HepG2 (cell line): ENCODE results near the gene MEGF11. TPM values are rescaled to one million over a fixed set of nuclear protein-coding genes. Genes with fewer than 3 reads are reported as not detected.

Experiments
- ATAC-seq: fragments of 200-7000 bp; cut with Tn5 transposase; 3 replicates; pipeline ENCODE4 v1.9.1; 2020; ENCODE audit warnings: mild to moderate bottlenecking, moderate library complexity
- BruUV-seq: library from RNA; stranded (reverse); fragments of 400-500 nt; replicated peaks from 2 replicates; lab custom pipeline; 2021; lab: Mats Ljungman, UMichigan
- CTCF ChIA-PET: fragments of 300-600 bp; formaldehyde crosslinking; extraction: SDS; loops from one replicate; lab custom pipeline; 2021; ENCODE audit warnings: low total read pairs, inconsistent platforms, low intra/inter-chr PET ratio; lab: Yijun Ruan, JAX
- POLR2A ChIA-PET: fragments of 350-600 bp; sonication (Branson Sonifier 250); formaldehyde crosslinking; loops from one replicate; lab custom pipeline; 2020; ENCODE audit warnings: antibody characterized with exemption, inconsistent platforms; lab: Yijun Ruan, JAX
- DNase-seq: peaks from one replicate; pipeline ENCODE4 v3.0.0-alpha.2; 2015; ENCODE audit warnings: low spot score
- FAIRE-seq: peaks from 3 replicates; lab custom pipeline; 2011; peaks lifted over from hg19 to GRCh38; lab: Jason Lieb, UNC
- H2AFZ ChIP-seq: one replicate; pipeline ENCODE4 v1.6.1; 2011; ENCODE audit warnings: low read length, inconsistent platforms
- H3K27ac ChIP-seq: fragments of 300-600 bp; 3 replicates; pipeline ENCODE4 v1.8.0; 2011; ENCODE audit warnings: mixed run types, mild to moderate bottlenecking, mixed read lengths, low read length, inconsistent platforms; ENCODE audit not compliant: insufficient read depth; ENCODE audit errors: extremely low read length
- H3K27me3 ChIP-seq, 2 experiments: fragments of 200-600 bp in 1 of 2; 2 replicates in 1 of 2; 3 replicates in 1 of 2; pipeline versions ENCODE4 v1.6.0 to v1.8.0; 2011; ENCODE audit warnings: low read length in 2 of 2, mild to moderate bottlenecking in 2 of 2, moderate library complexity in 2 of 2, inconsistent platforms in 1 of 2; ENCODE audit not compliant: insufficient read depth in 2 of 2, control insufficient read depth in 1 of 2
- H3K36me3 ChIP-seq, 2 experiments: fragments of 200-600 bp in 1 of 2; replicated peaks in 1 of 2; 2 replicates in 1 of 2; 3 replicates in 1 of 2; pipeline versions ENCODE4 v1.5.1 to v1.8.0; 2011; ENCODE audit warnings: low read length in 2 of 2, inconsistent platforms in 1 of 2; ENCODE audit not compliant: insufficient read depth in 2 of 2, control insufficient read depth in 1 of 2
- H3K4me1 ChIP-seq: 2 replicates; pipeline ENCODE4 v1.5.1; 2012; ENCODE audit warnings: low read length, inconsistent platforms; ENCODE audit not compliant: insufficient read depth
- H3K4me2 ChIP-seq: 2 replicates; pipeline ENCODE4 v1.6.0; 2011; ENCODE audit warnings: low read depth, low read length, inconsistent platforms
- H3K4me3 ChIP-seq, 3 experiments: fragments of 200-600 bp in 1 of 3; sonication (generic), shearing (Covaris generic) in 1 of 3; replicated peaks in 1 of 3; 2 replicates each; pipeline ENCODE4 v1.5.1; 2011 to 2016; ENCODE audit warnings: low read length in 3 of 3, inconsistent platforms in 2 of 3, low read depth in 2 of 3, mild to moderate bottlenecking in 2 of 3, control low read depth in 1 of 3, mixed read lengths in 1 of 3; ENCODE audit not compliant: insufficient read depth in 1 of 3
- H3K79me2 ChIP-seq: one replicate; pipeline ENCODE4 v1.6.1; 2011; ENCODE audit warnings: low read length, inconsistent platforms; ENCODE audit not compliant: insufficient read depth
- H3K9ac ChIP-seq: 2 replicates; pipeline ENCODE4 v1.6.0; 2011; ENCODE audit warnings: mild to moderate bottlenecking, low read depth, low read length, inconsistent platforms; ENCODE audit not compliant: insufficient read depth
- H3K9me3 ChIP-seq: 2 replicates; pipeline ENCODE4 v1.5.1; 2012; ENCODE audit warnings: mild to moderate bottlenecking, low read length
- H4K20me1 ChIP-seq: 2 replicates; pipeline ENCODE4 v1.6.0; 2011; ENCODE audit warnings: inconsistent platforms, mild to moderate bottlenecking, low read length, moderate library complexity; ENCODE audit not compliant: insufficient read depth
- HDAC1 ChIP-seq: sonication (generic); formaldehyde crosslinking; IDR thresholded peaks from 2 replicates; pipeline ENCODE4 v1.5.1; 2020; ENCODE audit warnings: mild to moderate bottlenecking, missing genetic modification reagents
- KMT2A ChIP-seq: sonication (generic); formaldehyde crosslinking; IDR thresholded peaks from 2 replicates; pipeline ENCODE4 v1.4.0; 2020; ENCODE audit warnings: missing genetic modification reagents
- MAFK ChIP-seq, 2 experiments: IDR thresholded peaks in 1 of 2; conservative IDR thresholded peaks in 1 of 2; 2 replicates each; pipeline ENCODE4 v1.6.1; 2011; ENCODE audit warnings: improper control_type of control experiment in 2 of 2, low read length in 2 of 2
- NFE2L2 ChIP-seq: fragments of 150-350 bp; IDR thresholded peaks from 2 replicates; pipeline ENCODE4 v1.6.1; 2014; ENCODE audit warnings: low read length
- SNAPC2 ChIP-seq: sonication (generic); formaldehyde crosslinking; IDR thresholded peaks from 2 replicates; pipeline ENCODE4 v1.8.1; 2022; ENCODE audit warnings: mild to moderate bottlenecking, missing genetic modification reagents
- ZC3H13 ChIP-seq: sonication (generic); formaldehyde crosslinking; IDR thresholded peaks from 2 replicates; pipeline ENCODE4 v1.8.1; 2023; ENCODE audit warnings: mild to moderate bottlenecking, missing genetic modification reagents, moderate library complexity
- ZNF30 ChIP-seq: sonication (generic); formaldehyde crosslinking; IDR thresholded peaks from 2 replicates; pipeline ENCODE4 v1.5.0; 2020; ENCODE audit warnings: mild to moderate bottlenecking, missing genetic modification reagents
- ZNF577 ChIP-seq: sonication (generic); formaldehyde crosslinking; IDR thresholded peaks from 2 replicates; pipeline ENCODE4 v1.4.0; 2020; ENCODE audit warnings: mild to moderate bottlenecking, low read depth, missing genetic modification reagents, borderline replicate concordance
- ZNF660 ChIP-seq: sonication (generic); formaldehyde crosslinking; IDR thresholded peaks from 2 replicates; pipeline ENCODE4 v1.5.1; 2020; ENCODE audit warnings: mild to moderate bottlenecking, low read depth, missing genetic modification reagents, borderline replicate concordance
- WGBS: methylation state at CpG from one replicate; pipeline ENCODE4 v1.1.6; 2017; ENCODE audit warnings: low lambda C conversion rate; 5-methylcytosine and 5-hydroxymethylcytosine counted together
- in situ Hi-C: cut with HindIII; loops from 2 replicates; pipeline ENCODE4 v1.10.0; 2017; ENCODE audit warnings: low pct_unique_long_range_greater_than_20kb; ENCODE audit not compliant: extremely low pct_ligation_motif_present
- intact Hi-C: fragments of 100-400 bp; cut with micrococcal nuclease; formaldehyde crosslinking; loops from one replicate; pipeline ENCODE4 v1.10.0; 2022; ENCODE audit not compliant: unreplicated experiment
- polyA plus RNA-seq, 8 experiments: library from polyadenylated mRNA; depleted of rRNA in 3 of 8; stranded (reverse) in 7 of 8; unstranded in 1 of 8; fragments of >200 nt; fragmentation: Illumina TruSeq in 4 of 8; extraction: Trizol in 4 of 8; gene quantifications; 2 replicates each; pipeline versions ENCODE4 v1.2.1 to v1.2.3, GENCODE V29; 2011 to 2016; ENCODE audit warnings: low read depth in 4 of 8, missing spikeins in 1 of 8, mixed read lengths in 1 of 8; ENCODE audit not compliant: insufficient read depth in 1 of 8
- total RNA-seq, 5 experiments: library from RNA; depleted of rRNA; stranded (reverse); fragments of >200 nt; fragmentation: Illumina TruSeq; extraction: Trizol; gene quantifications; 2 replicates each; pipeline ENCODE4 v1.2.3, GENCODE V29; 2016; ENCODE audit warnings: low read depth in 1 of 5

MEGF11 gene
- total and polyA plus RNA-seq, 2 of the 13 experiments (the other 11 are each of a cell fraction or from before 2014, with no cell fraction given), result not detected

DNA sequence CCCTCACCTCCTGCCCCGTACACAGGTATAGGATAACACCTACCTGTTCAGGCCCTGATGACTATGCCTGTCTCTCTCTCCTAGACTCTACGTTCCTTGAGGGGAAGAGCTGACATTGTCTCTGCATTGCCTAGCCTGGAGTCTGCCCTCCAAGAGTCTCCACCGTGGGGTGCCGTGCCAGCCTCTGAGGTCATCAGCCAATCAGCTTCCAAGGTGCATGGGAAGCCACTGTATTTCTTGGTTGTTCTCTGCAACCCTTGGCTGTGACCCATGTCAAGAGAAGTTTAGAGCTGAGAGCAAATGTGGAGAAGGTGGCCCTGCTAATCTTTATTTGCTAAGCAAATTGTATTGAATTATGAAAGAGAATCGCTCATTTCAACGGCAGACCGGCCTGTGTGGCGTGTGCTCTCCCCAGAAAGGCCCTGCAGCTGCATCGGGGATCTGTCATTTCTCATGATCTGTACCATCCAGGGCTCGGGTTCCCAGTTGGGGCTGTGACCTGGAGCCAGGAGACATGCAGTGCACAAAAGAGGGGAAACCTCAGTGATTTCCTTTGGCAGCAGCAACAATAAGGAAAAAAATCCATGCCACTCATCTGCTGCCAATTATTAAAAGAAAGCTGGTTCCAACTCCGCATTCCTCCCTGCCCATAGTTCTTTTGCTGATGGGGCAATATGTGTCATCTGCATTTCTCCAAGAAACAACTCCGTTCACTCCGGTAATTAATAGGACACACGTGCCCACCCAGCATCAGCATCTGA lies 182.2 kb downstream of the MEGF11 start:
- no peaks in the 10 kb centered on the region for H3K79me2 ChIP-seq
- H3K9ac ChIP-seq, result no peak overlapping the region
- in situ Hi-C loops (no loop called here), intact Hi-C loops (no loop called here)
- POLR2A ChIA-PET, result no interaction called here
- CTCF ChIA-PET, result no interaction called here
- 0 out of 4 replicates have a peak, but pooled peaks of 1 of the 2 experiments have one; percentile 19 for TF ChIP-seq MAFK (conservative IDR thresholded peaks at IDR 0.05 in 1 of 2, IDR thresholded peaks at IDR 0.05 in 1 of 2; ENCODE audit: low read length in 2 of 2)
- no peak for TF ChIP-seq HDAC1 (CRISPR knock-in tag)
- no peak for TF ChIP-seq KMT2A (CRISPR knock-in tag)
- no peak for TF ChIP-seq ZC3H13 (CRISPR knock-in tag)
- no peak for TF ChIP-seq NFE2L2
- TF ChIP-seq ZNF30 (CRISPR knock-in tag), result no peak
- no peak for TF ChIP-seq SNAPC2 (CRISPR knock-in tag)
- TF ChIP-seq ZNF660, result no peak
- TF ChIP-seq ZNF577, result no peak
- H3K4me3 ChIP-seq, result no peak overlapping the region
- H3K27me3 ChIP-seq, result peaks cover 1 to 11% of the 10 kb centered on the region in 2 experiments; a peak in 3 of 5 replicates
- no TSS peak for BruUV-seq
- no peaks in the 10 kb centered on the region for H3K36me3 ChIP-seq
- DNase-seq (no peak), FAIRE-seq (no peak), ATAC-seq (no peak)
- H3K4me2 ChIP-seq, result no peak overlapping the region
- no peaks in the 10 kb centered on the region for H3K4me1 ChIP-seq
- WGBS, result 36% methylated on average over 6 of the region's 14 CpGs
- no peaks in the 10 kb centered on the region for H3K9me3 ChIP-seq
- no peaks in the 10 kb centered on the region for H4K20me1 ChIP-seq
- no peak overlapping the region for H2AFZ ChIP-seq
- H3K27ac ChIP-seq, result no peak overlapping the region
